ENCODE results near the gene SIVA1.

SIVA1 gene

GRCh38 chr14:104784846-104785707 is 32.1 kb downstream of the SIVA1 start:
- no peak for DNase-seq (ENCODE audit: low spot score)

GRCh38 chr14:104785708-104786080 is 32.7 kb downstream of the SIVA1 start:
- no peak for DNase-seq (ENCODE audit: low spot score)

GRCh38 chr14:104786091-104786586 is 33.2 kb downstream of the SIVA1 start:
- DNase-seq (ENCODE audit: low spot score): peak; percentile 21

DNA sequence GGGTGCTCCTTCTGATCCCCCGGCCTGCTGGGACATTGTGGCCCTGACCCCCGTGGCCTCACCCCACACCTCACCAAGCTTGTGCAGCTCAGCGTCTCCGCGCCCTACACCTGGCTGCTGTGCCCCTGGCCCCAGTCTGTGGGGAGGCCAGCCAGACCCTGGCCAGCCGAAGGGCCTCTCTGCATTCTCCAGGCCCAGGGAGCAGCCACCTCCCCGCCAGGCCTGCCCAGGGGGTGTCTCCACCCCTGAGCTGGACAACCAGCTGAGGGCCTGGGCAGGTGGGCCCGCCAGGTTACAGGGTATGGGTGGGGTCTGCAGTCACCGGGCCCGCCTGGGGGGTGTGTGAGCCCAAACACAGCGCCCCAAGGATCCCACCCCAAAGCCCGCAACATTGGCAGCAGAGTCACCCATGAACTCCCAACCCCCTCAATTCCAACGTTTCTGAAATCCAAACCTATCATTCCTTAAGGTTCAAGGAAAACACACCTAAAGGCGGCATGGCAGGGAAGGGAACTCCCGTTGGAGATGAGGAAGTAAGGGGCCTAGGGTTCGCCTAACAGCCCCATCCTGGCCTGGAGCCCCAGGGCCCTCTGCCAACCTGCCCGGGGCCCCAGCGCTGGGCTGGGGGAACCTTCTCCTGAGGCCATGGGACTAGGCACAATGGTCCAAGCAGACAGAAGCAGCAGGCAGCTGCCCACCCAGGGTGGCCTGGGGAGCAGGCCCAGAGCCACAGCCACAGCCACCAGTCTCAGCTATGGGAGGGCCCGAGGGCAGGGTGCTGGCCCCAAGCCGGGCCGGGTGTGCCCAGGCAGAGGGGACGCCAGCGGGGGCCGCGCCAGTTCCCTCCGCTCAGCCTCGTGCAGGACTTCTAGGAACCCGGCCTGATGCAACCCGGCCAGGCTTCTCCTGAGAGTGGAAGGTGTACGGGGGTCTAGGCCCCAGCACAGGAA is 34.1 kb downstream of the SIVA1 start:
- no peak for DNase-seq (ENCODE audit: low spot score)

DNA sequence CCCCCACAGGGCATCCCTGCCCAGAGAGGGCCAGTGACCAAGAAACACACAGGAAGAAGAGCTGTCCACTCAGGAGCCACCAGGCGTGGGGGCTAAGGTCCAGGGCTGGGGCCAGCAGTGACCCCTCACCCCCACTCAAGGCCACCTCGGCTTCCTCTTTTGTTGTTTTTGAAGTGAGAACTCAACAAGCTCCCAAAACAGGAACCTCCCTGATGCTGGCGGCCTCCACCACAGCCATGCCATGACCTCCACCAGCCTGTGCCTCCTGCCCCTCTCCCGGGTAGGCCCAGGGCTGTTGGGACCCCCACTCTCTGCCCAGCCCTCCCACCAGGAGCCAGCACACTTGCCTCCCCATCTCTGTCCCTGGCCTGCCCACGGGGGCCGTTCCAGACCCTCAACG is 34.8 kb downstream of the SIVA1 start:
- no peak for DNase-seq (ENCODE audit: low spot score)

DNA sequence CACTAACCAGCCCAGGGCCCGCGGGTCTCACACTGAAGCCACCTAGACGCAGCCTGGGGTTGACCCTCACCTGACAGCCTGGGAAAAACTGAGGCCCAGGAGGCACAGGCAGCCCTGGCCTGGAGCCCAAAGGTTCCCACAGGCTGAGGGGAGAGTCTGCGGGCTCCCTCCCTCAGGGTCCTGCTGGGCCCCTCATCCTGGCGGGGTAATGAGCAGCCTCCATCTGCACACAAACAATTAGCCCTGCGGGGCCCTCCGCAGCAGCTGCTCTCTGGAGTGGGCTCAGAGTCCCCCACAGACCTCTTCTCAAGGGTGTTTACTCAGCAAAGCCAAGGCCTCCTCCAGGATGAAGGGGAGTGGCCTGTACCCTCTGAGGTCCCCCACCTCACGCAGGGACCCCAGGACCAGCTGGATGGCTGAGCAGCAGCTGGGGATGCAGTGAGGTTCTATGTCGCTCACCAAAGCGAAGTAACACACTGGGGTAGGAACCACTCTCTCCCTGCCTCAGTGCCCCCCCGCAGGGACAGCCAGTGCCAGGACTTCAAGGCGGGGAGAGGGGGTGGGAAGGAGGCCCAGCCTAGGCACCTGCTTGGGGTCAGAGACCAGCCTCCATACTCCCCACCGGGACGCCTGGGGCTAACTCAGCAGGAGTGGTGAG is 35.3 kb downstream of the SIVA1 start:
- DNase-seq (ENCODE audit: low spot score): no peak

- no peak for DNase-seq (ENCODE audit: low spot score)
Measured at GRCh38 chr14:104788873-104789663, 36.1 kb downstream of the SIVA1 start.

GRCh38 chr14:104789752-104790743 is 37.1 kb downstream of the SIVA1 start:
- DNase-seq (ENCODE audit: low spot score): no peak

GRCh38 chr14:104791425-104791824 is 38.5 kb downstream of the SIVA1 start:
- DNase-seq (ENCODE audit: low spot score): no peak

GRCh38 chr14:104792101-104792884 is 39.3 kb downstream of the SIVA1 start:
- DNase-seq (ENCODE audit: low spot score): no peak

DNA sequence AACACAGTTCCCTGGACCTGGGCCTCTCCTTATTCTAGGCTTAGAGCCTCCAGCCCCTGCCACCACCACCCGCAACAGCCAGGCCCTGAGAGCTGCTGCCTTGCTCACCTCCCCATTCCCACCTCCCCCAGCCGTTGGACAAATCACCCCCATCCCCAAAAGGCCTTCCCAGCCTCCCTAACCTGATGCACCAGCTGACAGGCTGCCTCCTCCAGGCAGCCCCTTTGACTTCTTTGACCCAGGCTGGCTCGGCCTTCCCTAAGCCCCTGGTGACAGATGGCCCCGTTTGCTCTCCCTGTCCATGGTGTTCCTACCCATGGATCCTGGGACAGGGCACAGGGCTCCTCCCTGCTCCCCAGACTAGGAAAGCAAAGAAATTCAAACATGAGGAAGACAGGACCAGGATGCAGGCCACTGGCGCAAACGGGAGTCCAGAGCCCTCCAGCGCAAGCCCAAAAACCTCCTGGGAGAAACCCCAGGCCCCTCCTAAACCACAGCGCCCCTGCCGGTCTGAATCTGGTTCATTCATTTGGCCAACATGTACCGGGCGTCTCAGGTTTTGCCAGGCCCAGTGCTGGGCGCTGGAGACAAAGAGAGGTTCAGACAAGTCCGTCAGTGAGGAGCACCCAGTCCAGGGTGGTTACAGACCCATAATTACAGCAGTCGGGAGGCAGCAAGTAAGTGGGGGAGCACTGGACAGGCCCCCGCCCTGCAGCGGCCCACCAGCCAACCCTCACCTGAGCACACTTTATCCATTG is 40.2 kb downstream of the SIVA1 start:
- DNase-seq (ENCODE audit: low spot score): no peak

- no peak for DNase-seq (ENCODE audit: low spot score)
Measured at GRCh38 chr14:104793703-104793959, 40.7 kb downstream of the SIVA1 start.

DNA sequence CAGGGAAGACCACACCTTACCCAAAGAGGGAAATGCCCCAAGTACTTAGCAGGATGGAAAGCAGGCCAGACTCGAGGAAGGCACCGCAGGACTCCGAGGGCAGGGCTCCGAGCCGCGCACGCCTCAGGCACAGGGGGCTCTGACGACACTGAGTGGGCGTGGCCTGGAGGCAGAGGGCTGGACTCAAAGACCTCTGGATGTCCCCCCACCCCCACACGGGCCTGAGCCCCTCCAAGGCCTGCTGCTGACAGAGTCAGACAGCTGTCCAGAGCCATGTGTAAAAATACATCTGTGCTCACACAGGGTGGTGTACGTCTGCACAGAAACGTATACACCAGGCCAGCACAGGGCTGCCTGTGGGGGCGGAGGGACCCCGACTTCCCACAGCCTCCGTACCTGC is 41.2 kb downstream of the SIVA1 start:
- DNase-seq (ENCODE audit: low spot score): no peak

DNA sequence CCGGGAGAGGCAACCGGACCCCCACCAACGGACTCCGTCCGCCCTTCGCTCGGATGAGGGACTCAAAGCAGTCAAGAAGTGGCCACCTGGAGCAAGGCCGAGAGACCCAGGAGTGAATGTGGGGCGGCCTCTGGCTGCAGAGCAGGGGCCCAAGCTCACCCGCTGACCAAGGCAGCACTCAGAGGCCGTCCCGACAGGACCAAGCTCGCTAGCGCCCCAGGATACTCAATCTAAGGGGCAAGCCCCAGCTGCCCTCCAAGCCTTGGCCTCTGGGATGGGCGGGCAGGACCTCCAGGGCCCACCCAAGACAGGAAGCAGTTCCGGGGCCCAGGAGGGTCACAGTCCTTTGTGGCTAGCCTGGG is 41.7 kb downstream of the SIVA1 start:
- DNase-seq (ENCODE audit: low spot score): no peak

DNA sequence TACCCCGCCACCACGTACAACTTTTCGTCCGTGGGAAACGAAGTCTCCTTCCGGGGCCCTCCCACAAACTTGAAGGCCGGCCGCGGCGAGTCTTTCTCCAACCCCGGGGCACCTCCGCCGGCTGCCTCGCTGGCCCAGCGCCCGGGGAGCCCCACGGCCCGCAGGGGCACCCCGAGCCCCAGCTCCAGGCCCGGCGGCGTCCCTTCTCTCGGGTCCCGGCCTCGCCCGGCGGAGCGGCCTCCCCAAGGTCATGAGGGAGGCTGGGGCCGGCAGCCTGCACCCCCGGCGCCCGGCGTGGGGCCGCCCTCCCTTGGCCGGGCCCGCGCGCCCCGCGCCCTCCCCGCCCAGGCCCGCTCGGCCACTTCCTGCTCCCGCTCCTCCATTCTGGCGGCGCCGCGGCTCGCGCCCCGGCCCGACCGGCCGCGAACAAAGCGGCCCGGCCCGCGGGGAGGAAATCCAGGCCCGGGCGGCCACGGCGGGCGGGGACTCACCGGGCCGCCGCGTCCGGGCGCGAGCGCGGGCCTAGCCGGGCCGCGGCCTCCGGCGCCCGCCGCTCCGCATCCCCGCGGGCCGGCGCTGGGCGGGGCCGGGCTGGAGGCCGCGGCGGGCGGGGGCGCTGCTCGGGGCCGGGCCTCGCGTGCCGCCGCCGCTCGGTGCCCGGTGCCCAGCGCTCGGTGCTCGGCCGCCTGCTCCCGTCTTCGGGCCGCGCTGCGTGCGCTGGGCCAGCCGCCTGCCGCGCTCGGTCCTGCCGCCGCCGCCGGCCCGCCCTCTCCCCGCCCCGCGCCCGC is 42.2 kb downstream of the SIVA1 start, which contains the start of gene AKT1:
AKT1 (minus strand) TSS at position 756 of the 788 bp plus-strand sequence. CDS start 3,105 bp downstream, outside the sequence.
- DNase-seq (ENCODE audit: low spot score): no peak

DNA sequence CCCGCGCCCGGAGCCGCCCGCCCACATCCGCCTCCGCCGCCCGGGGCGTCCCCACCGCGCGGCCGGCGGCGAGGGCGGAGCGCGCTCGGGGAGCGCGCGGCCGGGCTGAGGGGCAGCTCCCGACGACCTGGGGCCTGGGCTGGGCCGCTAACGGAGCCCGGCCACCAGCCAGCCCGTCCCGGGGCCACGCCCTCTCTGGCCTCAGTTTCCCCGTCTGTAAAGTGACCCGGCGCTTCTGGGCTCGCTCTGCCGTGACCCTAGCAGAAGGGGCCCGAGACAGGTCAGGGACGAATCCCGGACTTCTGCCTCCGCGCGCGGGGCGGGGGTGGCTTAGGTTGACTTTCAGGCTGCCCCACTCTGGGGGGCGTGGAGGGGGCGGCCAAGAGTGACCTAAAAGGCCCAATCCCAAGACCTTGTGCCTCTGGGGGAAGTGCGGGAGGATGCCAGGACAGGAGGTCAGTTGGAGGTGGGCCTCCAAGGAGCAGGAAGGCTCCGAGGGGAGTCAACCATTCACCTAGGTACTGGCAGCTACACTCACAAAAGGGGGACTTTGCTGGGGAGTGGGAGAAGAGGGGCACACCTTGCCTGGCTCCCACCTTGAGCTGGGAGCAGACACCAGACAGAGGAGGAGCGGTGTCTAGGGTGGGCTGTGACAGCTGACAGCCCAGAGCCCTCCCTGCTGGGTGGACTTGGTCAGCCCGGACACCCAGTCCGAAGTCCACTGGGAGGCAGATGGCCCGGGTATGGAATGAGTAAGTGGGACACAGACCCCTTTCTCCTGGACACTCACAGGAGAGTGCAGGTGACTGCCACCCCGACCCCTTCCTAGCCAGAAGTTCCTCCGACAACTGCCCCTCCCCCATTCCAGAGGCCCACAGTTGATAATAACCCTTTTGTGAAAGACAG is 43.1 kb downstream of the SIVA1 start:
- no peak for DNase-seq (ENCODE audit: low spot score)

GRCh38 chr14:104796687-104797081 is 43.7 kb downstream of the SIVA1 start:
- no peak for DNase-seq (ENCODE audit: low spot score)
